Measurements from ENCODE around the gene A1BG.

The A1BG gene

GRCh38 chr19:58356766-58357480 lies 3.6 kb upstream of the A1BG start:
- Histone ChIP-seq H2AFZ (ENCODE audit: low read depth, low read length, severe bottlenecking) (no peak overlapping the region), H4K20me1 (ENCODE audit: low read depth, low read length) (no peaks in the 10 kb centered on the region), H3K27ac (ENCODE audit: low read depth, low read length) (no peak overlapping the region), H3F3A (ENCODE audit: insufficient read depth) (0 out of 2 replicates have a peak, but pooled peaks cover 5% of the 10 kb centered on the region), H3K9me3 (ENCODE audit: insufficient read depth, low read length) (no peaks in the 10 kb centered on the region), H3K9ac (ENCODE audit: low read length) (no peak overlapping the region), H3K9me2 (replicated peaks; ENCODE audit: insufficient read depth, low read length) (no peaks in the 10 kb centered on the region), H3K36me3 (ENCODE audit: low read length) (no peaks in the 10 kb centered on the region), H3K27me3 (ENCODE audit: low read length) (no peaks in the 10 kb centered on the region), H3K79me2 (ENCODE audit: insufficient read depth, low read length) (no peaks in the 10 kb centered on the region), H3K4me3 (ENCODE audit: insufficient read depth, low read length, poor library complexity, severe bottlenecking) (no peak overlapping the region), H3K4me2 (ENCODE audit: low read depth, low read length, poor library complexity, severe bottlenecking) (no peak overlapping the region)
- no peak for TF ChIP-seq CTCF (IDR thresholded peaks at IDR 0.05; ENCODE audit: insufficient read depth, low read length, poor library complexity, severe bottlenecking)

- Histone ChIP-seq H2AFZ (ENCODE audit: low read depth, low read length, severe bottlenecking) (no peak overlapping the region), H3K9me2 (replicated peaks; ENCODE audit: insufficient read depth, low read length) (no peaks in the 10 kb centered on the region), H3K9me3 (ENCODE audit: insufficient read depth, low read length) (no peaks in the 10 kb centered on the region), H3K4me2 (ENCODE audit: low read depth, low read length, poor library complexity, severe bottlenecking) (no peak overlapping the region), H3K36me3 (ENCODE audit: low read length) (no peaks in the 10 kb centered on the region), H3K4me3 (ENCODE audit: insufficient read depth, low read length, poor library complexity, severe bottlenecking) (no peak overlapping the region), H3K9ac (ENCODE audit: low read length) (no peak overlapping the region), H3K27me3 (ENCODE audit: low read length) (no peaks in the 10 kb centered on the region), H4K20me1 (ENCODE audit: low read depth, low read length) (no peaks in the 10 kb centered on the region), H3F3A (ENCODE audit: insufficient read depth) (0 out of 2 replicates have a peak, but pooled peaks cover 5% of the 10 kb centered on the region), H3K79me2 (ENCODE audit: insufficient read depth, low read length) (no peaks in the 10 kb centered on the region), H3K27ac (ENCODE audit: low read depth, low read length) (no peak overlapping the region)
- TF ChIP-seq CTCF (IDR thresholded peaks at IDR 0.05; ENCODE audit: insufficient read depth, low read length, poor library complexity, severe bottlenecking) (no peak), EZH2phosphoT487 (conservative IDR thresholded peaks at IDR 0.05; ENCODE audit: low read length) (no peak)
These were observed 2.8 kb upstream of the A1BG start for GRCh38 chr19:58355908-58356765.

- H3K4me2 ChIP-seq (ENCODE audit: low read depth, low read length, poor library complexity, severe bottlenecking): no peak overlapping the region
These were observed 2.0 kb upstream of the A1BG start for GRCh38 chr19:58355215-58355796.

More at GRCh38 chr19:58355215-58355796, 2.0 kb upstream of the A1BG start:
- no peaks in the 10 kb centered on the region for H4K20me1 ChIP-seq (ENCODE audit: low read depth, low read length)
- no peak overlapping the region for H3K4me3 ChIP-seq (ENCODE audit: insufficient read depth, low read length, poor library complexity, severe bottlenecking)
- H3K27me3 ChIP-seq (ENCODE audit: low read length): no peaks in the 10 kb centered on the region
- H3K79me2 ChIP-seq (ENCODE audit: insufficient read depth, low read length): no peaks in the 10 kb centered on the region
- no peaks in the 10 kb centered on the region for H3K9me3 ChIP-seq (ENCODE audit: insufficient read depth, low read length)
- TF ChIP-seq EZH2phosphoT487 (conservative IDR thresholded peaks at IDR 0.05; ENCODE audit: low read length) (no peak), CTCF (IDR thresholded peaks at IDR 0.05; ENCODE audit: insufficient read depth, low read length, poor library complexity, severe bottlenecking) (no peak)
- no peak overlapping the region for H3K9ac ChIP-seq (ENCODE audit: low read length)
- H3F3A ChIP-seq (ENCODE audit: insufficient read depth): 0 out of 2 replicates have a peak, but pooled peaks cover 5% of the 10 kb centered on the region
- H3K9me2 ChIP-seq (replicated peaks; ENCODE audit: insufficient read depth, low read length): no peaks in the 10 kb centered on the region
- H3K27ac ChIP-seq (ENCODE audit: low read depth, low read length): no peak overlapping the region
- no peaks in the 10 kb centered on the region for H3K36me3 ChIP-seq (ENCODE audit: low read length)
- no peak overlapping the region for H2AFZ ChIP-seq (ENCODE audit: low read depth, low read length, severe bottlenecking)

Measured in SU-DHL-6 (cell line).